WTC11 (cell line): ENCODE data around the gene TRPM2.

Experiments
- ATF1 ChIP-seq: sonication (generic); formaldehyde crosslinking; IDR thresholded peaks from 2 replicates; pipeline ENCODE4 v1.8.1; 2023; ENCODE audit warnings: mild to moderate bottlenecking, moderate library complexity, missing genetic modification reagents
- ATF3 ChIP-seq: sonication (generic); formaldehyde crosslinking; conservative IDR thresholded peaks from 2 replicates; pipeline ENCODE4 v1.8.1; 2022; ENCODE audit warnings: mild to moderate bottlenecking, missing genetic modification reagents
- CTCF ChIP-seq: fragments of 200-600 bp; IDR thresholded peaks from 2 replicates; pipeline ENCODE4 v1.8.0; 2022; ENCODE audit warnings: antibody characterized with exemption
- NR2C2 ChIP-seq: sonication (generic); formaldehyde crosslinking; IDR thresholded peaks from 2 replicates; pipeline ENCODE4 v1.8.0; 2022; ENCODE audit warnings: mild to moderate bottlenecking, missing genetic modification reagents
- USF2 ChIP-seq: sonication (generic); formaldehyde crosslinking; IDR thresholded peaks from 2 replicates; pipeline ENCODE4 v1.8.1; 2023; ENCODE audit warnings: mild to moderate bottlenecking, missing genetic modification reagents, moderate library complexity
- ZBTB21 ChIP-seq: sonication (generic); formaldehyde crosslinking; IDR thresholded peaks from 2 replicates; pipeline ENCODE4 v1.8.1; 2023; ENCODE audit warnings: mild to moderate bottlenecking, missing genetic modification reagents, borderline replicate concordance
- ZNF138 ChIP-seq: sonication (generic); formaldehyde crosslinking; conservative IDR thresholded peaks from 2 replicates; pipeline ENCODE4 v1.8.1; 2022; ENCODE audit warnings: mild to moderate bottlenecking, moderate library complexity, missing genetic modification reagents
- ZNF512 ChIP-seq: sonication (generic); formaldehyde crosslinking; IDR thresholded peaks from 2 replicates; pipeline ENCODE4 v1.8.1; 2022; ENCODE audit warnings: missing genetic modification reagents, borderline replicate concordance
- TF ChIP-seq, protein P1 (sequence below): sonication (generic); formaldehyde crosslinking; IDR thresholded peaks from 2 replicates; pipeline ENCODE4 v1.8.0; 2022; ENCODE audit warnings: mild to moderate bottlenecking, missing genetic modification reagents
- TF ChIP-seq, protein P2 (sequence below): sonication (generic); formaldehyde crosslinking; IDR thresholded peaks from 2 replicates; pipeline ENCODE4 v1.8.1; 2023; ENCODE audit warnings: mild to moderate bottlenecking, missing genetic modification reagents
- TF ChIP-seq, protein P3 (sequence below): sonication (generic); formaldehyde crosslinking; IDR thresholded peaks from 2 replicates; pipeline ENCODE4 v1.8.1; 2022; ENCODE audit warnings: low read depth, mild to moderate bottlenecking, moderate library complexity, missing genetic modification reagents, borderline replicate concordance

DNA sequence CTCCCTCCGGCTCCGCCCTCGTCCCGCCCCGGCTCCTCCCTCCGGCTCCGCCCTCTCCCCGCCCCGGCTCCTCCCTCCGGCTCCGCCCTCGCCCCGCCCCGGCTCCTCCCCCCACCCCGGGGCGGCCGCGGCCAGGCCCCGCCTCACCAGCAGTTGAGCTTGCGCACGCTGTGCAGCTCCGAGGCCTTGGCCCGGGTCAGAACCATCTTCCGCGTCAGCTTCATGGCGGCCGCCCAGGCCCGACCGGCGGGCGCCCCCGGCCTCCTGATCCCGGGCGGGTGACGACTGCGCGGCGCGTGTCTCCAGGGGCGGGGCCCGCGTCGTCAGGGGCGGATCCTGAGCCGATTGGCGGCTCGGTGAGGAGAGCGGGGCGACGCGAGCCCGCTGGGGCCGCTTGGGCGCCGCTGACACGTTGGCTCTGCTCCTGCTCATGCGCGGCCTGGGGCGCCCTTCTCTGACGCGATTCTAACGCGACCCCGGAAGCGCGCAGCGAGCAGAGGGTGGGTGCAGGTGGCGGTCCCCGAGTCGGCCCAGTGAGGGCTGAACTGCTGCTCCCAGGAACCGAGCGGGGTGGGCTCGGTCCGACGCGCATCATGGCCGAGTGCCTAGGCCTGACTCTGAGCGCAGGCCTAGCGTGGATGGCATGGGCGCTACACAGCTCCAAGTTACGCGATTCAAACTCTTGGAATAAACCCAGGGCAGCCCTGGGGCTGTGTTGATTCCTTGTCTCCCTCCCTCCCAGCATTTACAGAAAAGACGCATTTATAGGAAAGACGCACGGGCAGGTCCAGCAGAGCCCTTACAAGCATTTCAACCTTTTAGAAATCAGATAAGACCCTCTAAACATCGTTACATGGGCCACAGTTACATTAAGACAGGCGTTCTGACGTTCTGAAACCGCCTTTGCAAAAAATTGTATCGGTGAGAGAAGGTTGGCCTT, 14.2 kb upstream of the TRPM2 start, which contains the start of gene CFAP410:
- TF ChIP-seq CTCF, result no peak
- TF ChIP-seq, protein P1, sequence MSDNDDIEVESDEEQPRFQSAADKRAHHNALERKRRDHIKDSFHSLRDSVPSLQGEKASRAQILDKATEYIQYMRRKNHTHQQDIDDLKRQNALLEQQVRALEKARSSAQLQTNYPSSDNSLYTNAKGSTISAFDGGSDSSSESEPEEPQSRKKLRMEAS, result peak; percentile 81
- TF ChIP-seq, protein P2, sequence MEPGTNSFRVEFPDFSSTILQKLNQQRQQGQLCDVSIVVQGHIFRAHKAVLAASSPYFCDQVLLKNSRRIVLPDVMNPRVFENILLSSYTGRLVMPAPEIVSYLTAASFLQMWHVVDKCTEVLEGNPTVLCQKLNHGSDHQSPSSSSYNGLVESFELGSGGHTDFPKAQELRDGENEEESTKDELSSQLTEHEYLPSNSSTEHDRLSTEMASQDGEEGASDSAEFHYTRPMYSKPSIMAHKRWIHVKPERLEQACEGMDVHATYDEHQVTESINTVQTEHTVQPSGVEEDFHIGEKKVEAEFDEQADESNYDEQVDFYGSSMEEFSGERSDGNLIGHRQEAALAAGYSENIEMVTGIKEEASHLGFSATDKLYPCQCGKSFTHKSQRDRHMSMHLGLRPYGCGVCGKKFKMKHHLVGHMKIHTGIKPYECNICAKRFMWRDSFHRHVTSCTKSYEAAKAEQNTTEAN, result no peak
- TF ChIP-seq ZNF512 (CRISPR knock-in tag), result no peak
- TF ChIP-seq ZNF138, result no peak
- no peak for TF ChIP-seq ATF3 (CRISPR knock-in tag)
- TF ChIP-seq, protein P3, sequence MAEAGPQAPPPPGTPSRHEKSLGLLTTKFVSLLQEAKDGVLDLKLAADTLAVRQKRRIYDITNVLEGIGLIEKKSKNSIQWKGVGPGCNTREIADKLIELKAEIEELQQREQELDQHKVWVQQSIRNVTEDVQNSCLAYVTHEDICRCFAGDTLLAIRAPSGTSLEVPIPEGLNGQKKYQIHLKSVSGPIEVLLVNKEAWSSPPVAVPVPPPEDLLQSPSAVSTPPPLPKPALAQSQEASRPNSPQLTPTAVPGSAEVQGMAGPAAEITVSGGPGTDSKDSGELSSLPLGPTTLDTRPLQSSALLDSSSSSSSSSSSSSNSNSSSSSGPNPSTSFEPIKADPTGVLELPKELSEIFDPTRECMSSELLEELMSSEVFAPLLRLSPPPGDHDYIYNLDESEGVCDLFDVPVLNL (CRISPR knock-in tag), result no peak
- TF ChIP-seq NR2C2, result no peak
- TF ChIP-seq ATF1, result peak; percentile 85; the same call in 1 of the 2 replicates
- 0 out of 2 replicates have a peak, but pooled peaks have one; percentile 41 for TF ChIP-seq USF2 (CRISPR knock-in tag)
- TF ChIP-seq ZBTB21 (CRISPR knock-in tag), result no peak
